Kidney (tissue), 14 donors: ENCODE measurements around the gene CYS1. TPM values are rescaled to one million over a fixed set of nuclear protein-coding genes. Genes with fewer than 3 reads are reported as not detected.
A peak's percentile ranks its signal among the peaks of the same experiment; 100 is the strongest.

Experiments
- DNase-seq, 5 donors: peaks; one replicate each; pipeline ENCODE4 v3.0.0-alpha.2; 2013 to 2020
- FAIRE-seq: peaks from 2 replicates; lab custom pipeline; 2012; peaks lifted over from hg19 to GRCh38; lab: Jason Lieb, UNC
- H3K27ac ChIP-seq, 2 donors: one replicate each; pipeline ENCODE4 v1.7.0; 2013; ENCODE audit warnings: low read depth in 2 of 2, low read length in 2 of 2, inconsistent platforms in 1 of 2
- H3K27me3 ChIP-seq: one replicate; pipeline ENCODE4 v1.7.1; 2013; ENCODE audit warnings: low read length, inconsistent platforms; ENCODE audit not compliant: control insufficient read depth, insufficient read depth
- H3K36me3 ChIP-seq, 3 donors: one replicate each; pipeline versions ENCODE4 v1.7.0 to v1.7.1; 2013; ENCODE audit warnings: low read length in 3 of 3, control low read depth in 1 of 3, inconsistent platforms in 1 of 3; ENCODE audit not compliant: insufficient read depth in 3 of 3, control insufficient read depth in 2 of 3
- H3K4me1 ChIP-seq, 3 donors: one replicate each; pipeline versions ENCODE4 v1.7.0 to v1.7.1; 2013; ENCODE audit warnings: low read length in 3 of 3, inconsistent platforms in 1 of 3, low read depth in 1 of 3; ENCODE audit not compliant: control insufficient read depth in 2 of 3, insufficient read depth in 2 of 3
- H3K4me3 ChIP-seq, 3 donors: one replicate each; pipeline versions ENCODE4 v1.7.0 to v1.8.1; 2013; ENCODE audit warnings: low read length in 3 of 3, control low read depth in 1 of 3, inconsistent platforms in 1 of 3
- H3K9ac ChIP-seq, 3 donors: one replicate each; pipeline versions ENCODE4 v1.7.0 to v1.7.1; 2013; ENCODE audit warnings: low read length in 3 of 3, control low read depth in 1 of 3, inconsistent platforms in 1 of 3
- H3K9me3 ChIP-seq, 3 donors: one replicate each; pipeline versions ENCODE4 v1.7.0 to v1.7.1; 2013; ENCODE audit warnings: low read length in 3 of 3, control low read depth in 1 of 3, inconsistent platforms in 1 of 3; ENCODE audit not compliant: control insufficient read depth in 2 of 3, insufficient read depth in 1 of 3
- CTCF ChIP-seq: IDR thresholded peaks from 3 replicates; pipeline ENCODE4 v1.5.1; 2012; ENCODE audit warnings: mild to moderate bottlenecking, moderate library complexity, borderline replicate concordance; ENCODE audit not compliant: insufficient read depth; ENCODE audit errors: extremely low read depth
- intact Hi-C: fragments of 100-400 bp; cut with DNase I; formaldehyde crosslinking; loops from one replicate; pipeline ENCODE4 v1.11.1; 2022
- polyA plus RNA-seq: library from polyadenylated mRNA; stranded (reverse); fragments of 350-450 nt; fragmentation: Illumina TruSeq; extraction: RNeasy Lipid Tissue Mini Kit (QIAGEN cat#74804); gene quantifications from one replicate; pipeline ENCODE4 v1.2.3, GENCODE V29; 2014; ENCODE audit warnings: low read depth, low replicate concordance; ENCODE audit not compliant: insufficient read depth
- total RNA-seq: library from RNA; stranded (reverse); fragmentation: NEBNext Ultra II Directional; extraction: Animal tissue kit (Norgen Biotek cat#: 25700); gene quantifications from one replicate; pipeline ENCODE4 v1.2.1, GENCODE V29; 2021
- donor health status: control.
- donor health status: control.
- donor health status: control.
- donor health status: control.
- donor health status: control.
- donor health status: DM: yes; HTN: yes; CAD: no.
- donor health status: Normal renal cell carcinoma (clear cell type).

CYS1 gene
- total and polyA plus RNA-seq, 2 donors from 2014 or later, result 245 to 276 TPM

GRCh38 chr2:10085043-10085667, 4.9 kb upstream of the CYS1 start:
- H3K27ac ChIP-seq, result peak overlapping the region; percentile 80 to 86
- FAIRE-seq, result no peak

GRCh38 chr2:10084223-10084865, 4.1 kb upstream of the CYS1 start:
- peak in 1 of 5 donors; percentile 43 for DNase-seq

More at GRCh38 chr2:10085043-10085667, 4.9 kb upstream of the CYS1 start:
- H3K4me1 ChIP-seq, result peaks cover 12 to 47% (median 26%) of the 10 kb centered on the region in 3 donors
- H3K9ac ChIP-seq, result no peak overlapping the region
- peak in 3 of 5 donors; percentile 39 to 59 (median 52) for DNase-seq
- no peak for TF ChIP-seq CTCF
- H3K4me3 ChIP-seq, result no peak overlapping the region
- no peaks in the 10 kb centered on the region for H3K36me3 ChIP-seq
- peaks cover 6% of the 10 kb centered on the region for H3K27me3 ChIP-seq
- intact Hi-C loops, result no loop called here
- no peaks in the 10 kb centered on the region for H3K9me3 ChIP-seq

GRCh38 chr2:10083692-10084211, 3.5 kb upstream of the CYS1 start:
- Histone ChIP-seq H3K4me3 (peak overlapping the region in 1 of 3 donors; percentile 23), H3K27ac (peak overlapping the region; percentile 79), H3K9ac (peak overlapping the region in 1 of 3 donors; percentile 46), H3K9me3 (no peaks in the 10 kb centered on the region), H3K4me1 (peaks cover 12 to 37% (median 28%) of the 10 kb centered on the region in 3 donors), H3K36me3 (no peaks in the 10 kb centered on the region), H3K27me3 (peaks cover 6% of the 10 kb centered on the region)
- TF ChIP-seq CTCF, result no peak
- intact Hi-C loops, result no loop called here
- FAIRE-seq (no peak), DNase-seq (peak in 1 of 5 donors; percentile 43)

More at GRCh38 chr2:10084223-10084865, 4.1 kb upstream of the CYS1 start:
- peak overlapping the region; percentile 79 for H3K27ac ChIP-seq
- H3K9ac ChIP-seq, result peak overlapping the region in 1 of 3 donors; percentile 46
- peak overlapping the region in 1 of 3 donors; percentile 23 for H3K4me3 ChIP-seq
- TF ChIP-seq CTCF, result no peak
- H3K9me3 ChIP-seq, result no peaks in the 10 kb centered on the region
- no peak for FAIRE-seq
- intact Hi-C loops, result no loop called here
- peaks cover 6% of the 10 kb centered on the region for H3K27me3 ChIP-seq
- H3K36me3 ChIP-seq, result no peaks in the 10 kb centered on the region
- peaks cover 12 to 43% (median 26%) of the 10 kb centered on the region in 3 donors for H3K4me1 ChIP-seq
